B cell (primary cell): ENCODE results near the gene UFSP1. TPM values are rescaled to one million over a fixed set of nuclear protein-coding genes. Genes with fewer than 3 reads are reported as not detected.

ENCODE experiments used
- ATAC-seq: fragments of 200-7000 bp; cut with Tn5 transposase; one replicate; pipeline ENCODE4 v1.10.0; 2021; ENCODE audit warnings: low read depth, mild to moderate bottlenecking, moderate number of reproducible peaks, moderate library complexity
- CTCF ChIA-PET: fragments of 350-600 bp; sonication (Branson Sonifier 250); formaldehyde crosslinking; loops from one replicate; lab custom pipeline; 2021; ENCODE audit warnings: antibody characterized with exemption, inconsistent platforms; lab: Charles Lee
- POLR2A ChIA-PET: fragments of 350-600 bp; sonication (Branson Sonifier 250); formaldehyde crosslinking; loops from one replicate; lab custom pipeline; 2021; ENCODE audit warnings: antibody characterized with exemption; lab: Charles Lee
- DNase-seq: peaks from one replicate; pipeline ENCODE4 v3.0.0; 2013
- H2AFZ ChIP-seq: 2 replicates; pipeline ENCODE4 v1.6.1; 2012; ENCODE audit warnings: mild to moderate bottlenecking, low read depth, low read length; ENCODE audit not compliant: insufficient read depth, poor library complexity, severe bottlenecking
- H3K27ac ChIP-seq, 2 donors: 1 replicate in 1 of 2; 2 replicates in 1 of 2; pipeline ENCODE4 v1.5.1; 2012 to 2013; ENCODE audit warnings: low read length in 2 of 2, mild to moderate bottlenecking in 2 of 2, moderate library complexity in 1 of 2
- H3K27me3 ChIP-seq, 4 experiments: fragments of 200-600 bp in 1 of 4; sonication (generic) in 1 of 4; replicated peaks in 1 of 4; 1 replicate in 2 of 4; 2 replicates in 2 of 4; pipeline versions ENCODE4 v1.6.1 to v1.7.0; 2013 to 2016; ENCODE audit warnings: low read length in 3 of 4, mild to moderate bottlenecking in 2 of 4, mixed read lengths in 1 of 4, moderate library complexity in 1 of 4; ENCODE audit not compliant: insufficient read depth in 4 of 4, control insufficient read depth in 3 of 4; ENCODE audit errors: control extremely low read depth in 1 of 4
- H3K36me3 ChIP-seq, 2 experiments: replicated peaks in 1 of 2; 1 replicate in 1 of 2; 2 replicates in 1 of 2; pipeline versions ENCODE4 v1.6.1 to v1.7.1; 2013; ENCODE audit warnings: low read length in 1 of 2; ENCODE audit not compliant: insufficient read depth in 2 of 2, control insufficient read depth in 1 of 2; ENCODE audit errors: control extremely low read depth in 1 of 2, extremely low read depth in 1 of 2
- H3K4me1 ChIP-seq, 2 donors: fragments of 200-600 bp in 1 of 2; sonication (generic) in 1 of 2; 1 replicate in 1 of 2; 2 replicates in 1 of 2; pipeline versions ENCODE4 v1.5.1 to v1.6.1; 2013 to 2017; ENCODE audit warnings: low read length in 2 of 2; ENCODE audit not compliant: control insufficient read depth in 2 of 2, insufficient read depth in 2 of 2
- H3K4me2 ChIP-seq: replicated peaks from 2 replicates; pipeline ENCODE3; 2012; ENCODE audit warnings: mild to moderate bottlenecking, low read depth, low read length; ENCODE audit not compliant: poor library complexity, severe bottlenecking
- H3K4me3 ChIP-seq, 5 experiments: fragments of 200-600 bp in 1 of 5; sonication (generic) in 1 of 5; 1 replicate in 3 of 5; 2 replicates in 2 of 5; pipeline versions ENCODE4 v1.5.1 to v1.7.0; 2011 to 2016; ENCODE audit warnings: low read length in 4 of 5, mild to moderate bottlenecking in 4 of 5, low read depth in 2 of 5, control low read depth in 1 of 5, moderate library complexity in 1 of 5; ENCODE audit not compliant: insufficient read depth in 1 of 5; ENCODE audit errors: control extremely low read depth in 1 of 5, extremely low read depth in 1 of 5
- H3K79me2 ChIP-seq: fragments of 200-600 bp; sonication (generic); one replicate; pipeline ENCODE4 v1.6.0; 2016; ENCODE audit warnings: low read length; ENCODE audit not compliant: control insufficient read depth, insufficient read depth
- H3K9ac ChIP-seq: fragments of 200-600 bp; sonication (generic); 2 replicates; pipeline ENCODE4 v1.6.1; 2017; ENCODE audit warnings: mild to moderate bottlenecking, low read length, moderate library complexity
- H3K9me3 ChIP-seq, 3 donors: one replicate each; pipeline versions ENCODE4 v1.6.1 to v1.7.1; 2013; ENCODE audit warnings: low read length in 2 of 3; ENCODE audit not compliant: control insufficient read depth in 2 of 3, insufficient read depth in 1 of 3; ENCODE audit errors: control extremely low read depth in 1 of 3
- H4K20me1 ChIP-seq: 2 replicates; pipeline ENCODE4 v1.6.0; 2012; ENCODE audit warnings: mild to moderate bottlenecking, low read length; ENCODE audit not compliant: insufficient read depth, control insufficient read depth, poor library complexity, severe bottlenecking
- H3K27ac Mint-ChIP-seq: one replicate; pipeline ENCODE4 v1.8.0; 2021; ENCODE audit warnings: mixed read lengths
- H3K27me3 Mint-ChIP-seq: one replicate; pipeline ENCODE4 v1.8.0; 2021; ENCODE audit warnings: mixed read lengths
- H3K4me1 Mint-ChIP-seq: one replicate; pipeline ENCODE4 v1.8.0; 2021; ENCODE audit warnings: mixed read lengths
- H3K4me3 Mint-ChIP-seq: one replicate; pipeline ENCODE4 v1.8.0; 2021; ENCODE audit warnings: mixed read lengths
- H3K9me3 Mint-ChIP-seq: one replicate; pipeline ENCODE4 v1.8.0; 2022; ENCODE audit warnings: mixed read lengths; ENCODE audit not compliant: insufficient read depth
- EZH2 ChIP-seq: IDR thresholded peaks from 2 replicates; pipeline ENCODE4 v1.6.1; 2012; ENCODE audit warnings: borderline replicate concordance, low read depth, mild to moderate bottlenecking, moderate library complexity, low read length; ENCODE audit not compliant: insufficient read depth, poor library complexity, severe bottlenecking
- WGBS: methylation state at CpG from one replicate; pipeline ENCODE4 v1.1.5; 2013; ENCODE audit warnings: missing lambda C conversion rate; ENCODE audit not compliant: insufficient coverage; 5-methylcytosine and 5-hydroxymethylcytosine counted together
- intact Hi-C: fragments of 100-400 bp; cut with micrococcal nuclease; formaldehyde crosslinking; loops from one replicate; pipeline ENCODE4 v1.10.0; 2022
- polyA plus RNA-seq: library from polyadenylated mRNA; depleted of rRNA; stranded (reverse); fragments of >200 nt; gene quantifications from 2 replicates; pipeline ENCODE4 v1.2.3, GENCODE V29; 2012
- total RNA-seq, 2 donors: library from RNA; stranded (reverse); fragments of 120-200 nt in 1 of 2; gene quantifications; 1 replicate in 1 of 2; 2 replicates in 1 of 2; pipeline versions ENCODE4 v1.2.3 to v1.2.4, GENCODE V29; 2013 to 2022
- TF ChIP-seq, protein P1 (sequence below): fragments of 200-600 bp; IDR thresholded peaks from one replicate; pipeline ENCODE4 v1.8.0; 2022; ENCODE audit warnings: antibody characterized with exemption, mild to moderate bottlenecking

UFSP1 gene
- total and polyA plus RNA-seq, 2 donors (not counting 1 experiment from before 2014, with no cell fraction given): 3.6 to 4.3 TPM

DNA sequence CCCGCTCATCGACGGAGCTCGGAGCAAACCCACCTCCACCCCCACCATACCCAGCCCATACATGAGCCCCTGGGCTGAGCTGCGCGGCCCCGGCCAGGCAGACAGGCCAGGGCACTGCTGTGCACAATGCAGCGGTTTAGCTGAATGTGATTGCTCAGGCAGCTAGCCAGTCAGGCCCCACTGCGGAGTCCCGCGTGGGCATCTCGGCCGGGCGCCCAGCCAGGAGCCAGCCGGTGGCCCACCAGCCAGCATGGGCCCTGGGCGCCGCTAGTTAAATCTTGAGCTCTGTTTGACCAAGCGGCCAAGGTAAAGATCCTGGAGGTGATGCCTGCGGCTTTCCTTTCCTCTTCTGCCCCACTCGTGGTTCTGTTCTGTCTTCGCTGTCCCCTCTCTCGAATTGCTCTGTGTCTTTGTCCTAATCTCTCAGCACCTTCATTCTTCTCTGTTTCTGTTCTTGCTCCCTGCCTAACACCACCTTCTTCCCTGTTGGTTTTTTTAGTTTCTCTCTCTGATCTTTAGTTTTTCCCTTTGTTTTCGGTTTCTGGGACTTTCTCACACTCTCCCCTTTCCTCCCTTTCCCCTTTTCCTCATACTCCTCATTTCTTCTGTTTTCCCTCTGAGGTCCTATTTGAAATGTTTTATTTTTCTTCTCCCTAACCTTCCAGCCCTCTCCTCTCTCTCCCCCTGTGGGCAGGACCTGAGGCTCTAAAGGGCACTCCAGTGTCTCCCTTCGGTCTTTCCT, 6.6 kb downstream of the UFSP1 start:
- Mint-ChIP-seq H3K4me3 (no peak overlapping the region), H3K9me3 (no peaks in the 10 kb centered on the region), H3K27me3 (no peaks in the 10 kb centered on the region), H3K27ac (no peak overlapping the region), H3K4me1 (peaks cover 45% of the 10 kb centered on the region)
- Histone ChIP-seq H3K4me1 (peaks cover 16 to 24% of the 10 kb centered on the region in 2 donors), H3K4me2 (no peak overlapping the region), H3K9me3 (peaks cover 0 to 12% (median 0%) of the 10 kb centered on the region in 3 donors), H3K27me3 (no peaks in the 10 kb centered on the region), H4K20me1 (peaks cover 62% of the 10 kb centered on the region), H2AFZ (no peak overlapping the region), H3K36me3 (peaks cover 0 to 92% of the 10 kb centered on the region in 2 experiments), H3K4me3 (no peak overlapping the region), H3K79me2 (peaks cover 42% of the 10 kb centered on the region), H3K9ac (no peak overlapping the region), H3K27ac (no peak overlapping the region)
- POLR2A ChIA-PET: no interaction called here
- ATAC-seq (no peak), DNase-seq (no peak)
- 97% methylated on average over 24 of the region's 24 CpGs for WGBS
- TF ChIP-seq EZH2: no peak
- TF ChIP-seq, protein P1, sequence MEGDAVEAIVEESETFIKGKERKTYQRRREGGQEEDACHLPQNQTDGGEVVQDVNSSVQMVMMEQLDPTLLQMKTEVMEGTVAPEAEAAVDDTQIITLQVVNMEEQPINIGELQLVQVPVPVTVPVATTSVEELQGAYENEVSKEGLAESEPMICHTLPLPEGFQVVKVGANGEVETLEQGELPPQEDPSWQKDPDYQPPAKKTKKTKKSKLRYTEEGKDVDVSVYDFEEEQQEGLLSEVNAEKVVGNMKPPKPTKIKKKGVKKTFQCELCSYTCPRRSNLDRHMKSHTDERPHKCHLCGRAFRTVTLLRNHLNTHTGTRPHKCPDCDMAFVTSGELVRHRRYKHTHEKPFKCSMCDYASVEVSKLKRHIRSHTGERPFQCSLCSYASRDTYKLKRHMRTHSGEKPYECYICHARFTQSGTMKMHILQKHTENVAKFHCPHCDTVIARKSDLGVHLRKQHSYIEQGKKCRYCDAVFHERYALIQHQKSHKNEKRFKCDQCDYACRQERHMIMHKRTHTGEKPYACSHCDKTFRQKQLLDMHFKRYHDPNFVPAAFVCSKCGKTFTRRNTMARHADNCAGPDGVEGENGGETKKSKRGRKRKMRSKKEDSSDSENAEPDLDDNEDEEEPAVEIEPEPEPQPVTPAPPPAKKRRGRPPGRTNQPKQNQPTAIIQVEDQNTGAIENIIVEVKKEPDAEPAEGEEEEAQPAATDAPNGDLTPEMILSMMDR: no peak
- CTCF ChIA-PET: no interaction called here
- intact Hi-C loops: no loop called here

DNA sequence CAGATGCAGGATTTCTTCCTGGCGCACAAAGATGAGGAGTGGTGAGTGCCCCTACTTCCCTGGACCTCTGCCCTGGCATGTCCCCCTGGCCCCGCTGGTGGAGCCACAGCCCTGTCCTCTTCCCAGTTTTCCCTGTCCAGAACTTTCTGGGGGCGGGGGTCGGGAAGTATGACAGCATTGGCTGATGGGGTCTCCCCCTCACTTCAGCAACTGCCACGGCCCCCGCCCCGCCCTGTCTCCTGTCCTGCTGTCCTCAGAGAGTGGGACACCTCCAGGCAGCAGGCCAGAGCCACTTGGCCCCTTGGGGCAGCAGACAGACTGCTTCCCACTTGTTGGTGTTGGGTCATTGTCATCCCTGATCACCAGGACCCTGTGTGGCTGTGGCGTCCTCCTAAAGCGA, 7.3 kb downstream of the UFSP1 start:
- no peak for DNase-seq
- Histone ChIP-seq H3K27me3 (no peaks in the 10 kb centered on the region), H2AFZ (no peak overlapping the region), H3K9ac (no peak overlapping the region), H3K4me1 (peaks cover 9 to 17% of the 10 kb centered on the region in 2 donors), H3K9me3 (peaks cover 0 to 6% (median 0%) of the 10 kb centered on the region in 3 donors), H4K20me1 (peaks cover 67% of the 10 kb centered on the region), H3K79me2 (peaks cover 49% of the 10 kb centered on the region), H3K27ac (no peak overlapping the region), H3K4me3 (no peak overlapping the region), H3K4me2 (no peak overlapping the region), H3K36me3 (peaks cover 0 to 92% of the 10 kb centered on the region in 2 experiments)
- Mint-ChIP-seq H3K4me3 (no peak overlapping the region), H3K27ac (no peak overlapping the region), H3K4me1 (peaks cover 42% of the 10 kb centered on the region), H3K27me3 (no peaks in the 10 kb centered on the region), H3K9me3 (no peaks in the 10 kb centered on the region)
- no peak for ATAC-seq
- no peak for TF ChIP-seq EZH2
- TF ChIP-seq, protein P1: no peak
- WGBS: 97% methylated on average over 7 of the region's 9 CpGs
- intact Hi-C loops: no loop called here
- ChIA-PET CTCF (no interaction called here), POLR2A (interaction anchor here (0.6 kb wide), 1 partner anchor 1578 kb away, joined by 4 read pairs; no protein-coding TSS in a partner anchor)
